ENCODE data around the gene PPIF. TPM values are rescaled to one million over a fixed set of nuclear protein-coding genes. Genes with fewer than 3 reads are reported as not detected.

Gene PPIF
- total RNA-seq, 1 experiment from 2014 or later = 80.9 TPM

GRCh38 chr10:79308016-79308415, 39.3 kb upstream of the PPIF start:
- no peak for DNase-seq (ENCODE audit: low spot score)
- Mint-ChIP-seq H3K27me3 (ENCODE audit: low read depth) (no peaks in the 10 kb centered on the region), H3K27ac (no peak overlapping the region), H3K9me3 (no peaks in the 10 kb centered on the region), H3K4me1 (no peaks in the 10 kb centered on the region), H3K4me3 (no peak overlapping the region), H3K36me3 (peaks cover 20% of the 10 kb centered on the region)
- no peak for ATAC-seq
- POLR2A ChIA-PET = no interaction called here
- CTCF ChIA-PET = no interaction called here
- TF ChIP-seq SMAD3 (CRISPR knock-in tag; IDR thresholded peaks at IDR 0.05; ENCODE audit: borderline replicate concordance) (no peak), USF2 (CRISPR knock-in tag; IDR thresholded peaks at IDR 0.05) (no peak), ZNF263 (CRISPR knock-in tag; IDR thresholded peaks at IDR 0.05; ENCODE audit: low read depth) (no peak), CREB1 (CRISPR knock-in tag; IDR thresholded peaks at IDR 0.05) (no peak), NR2C2 (CRISPR knock-in tag; IDR thresholded peaks at IDR 0.05) (no peak), TP53 (CRISPR knock-in tag; IDR thresholded peaks at IDR 0.05) (no peak), TEAD4 (CRISPR knock-in tag; IDR thresholded peaks at IDR 0.05) (no peak), NR3C1 (CRISPR knock-in tag; conservative IDR thresholded peaks at IDR 0.05; ENCODE audit: low read depth) (no peak)

- H3K9me3 Mint-ChIP-seq = no peaks in the 10 kb centered on the region
- H3K4me3 Mint-ChIP-seq = no peak overlapping the region
- TF ChIP-seq CREB1 (CRISPR knock-in tag; IDR thresholded peaks at IDR 0.05) = no peak
- TF ChIP-seq FOXP4 (CRISPR knock-in tag; IDR thresholded peaks at IDR 0.05) = no peak
- TF ChIP-seq SMAD4 (CRISPR knock-in tag; IDR thresholded peaks at IDR 0.05) = no peak
- TF ChIP-seq NR2C2 (CRISPR knock-in tag; IDR thresholded peaks at IDR 0.05) = no peak
- TF ChIP-seq SOX15 (CRISPR knock-in tag; IDR thresholded peaks at IDR 0.05) = no peak
- no peak for TF ChIP-seq SP1 (CRISPR knock-in tag; conservative IDR thresholded peaks at IDR 0.05)
- no peak for TF ChIP-seq NFYB (CRISPR knock-in tag; conservative IDR thresholded peaks at IDR 0.05; ENCODE audit: low read depth)
- no peak for TF ChIP-seq ATF6 (CRISPR knock-in tag; IDR thresholded peaks at IDR 0.05)
- TF ChIP-seq ATF3 (CRISPR knock-in tag; conservative IDR thresholded peaks at IDR 0.05) = no peak
- TF ChIP-seq NFATC4 (CRISPR knock-in tag; IDR thresholded peaks at IDR 0.05) = no peak
- TF ChIP-seq ETV6 (CRISPR knock-in tag; IDR thresholded peaks at IDR 0.05) = no peak
- no peak for TF ChIP-seq FOXJ3 (CRISPR knock-in tag; IDR thresholded peaks at IDR 0.05; ENCODE audit: borderline replicate concordance)
- TF ChIP-seq TCF7 (CRISPR knock-in tag; IDR thresholded peaks at IDR 0.05; ENCODE audit: low read depth) = no peak
- no peak for TF ChIP-seq HMGA2 (CRISPR knock-in tag; IDR thresholded peaks at IDR 0.05)
- no peak for TF ChIP-seq ESRRA (CRISPR knock-in tag; IDR thresholded peaks at IDR 0.05; ENCODE audit: borderline replicate concordance)
- POLR2A ChIA-PET = no interaction called here
- H3K4me1 Mint-ChIP-seq = no peaks in the 10 kb centered on the region
- H3K27me3 Mint-ChIP-seq (ENCODE audit: low read depth) = no peaks in the 10 kb centered on the region
- no peak overlapping the region for H3K27ac Mint-ChIP-seq
- CTCF ChIA-PET = no interaction called here
- ATAC-seq (no peak), DNase-seq (ENCODE audit: low spot score) (no peak)
- H3K36me3 Mint-ChIP-seq = peaks cover 19% of the 10 kb centered on the region
These were observed 38.2 kb upstream of the PPIF start for GRCh38 chr10:79308969-79309665.

Measured in WTC11 (cell line).